Loucy (cell line): Measurements from ENCODE around the gene ABCB1.

Source experiments
- H2AFZ ChIP-seq: fragments of 200-600 bp; sonication (generic); 2 replicates; pipeline ENCODE4 v1.6.0; 2016; ENCODE audit warnings: antibody characterized with exemption, mild to moderate bottlenecking, low read length, moderate library complexity
- H3F3A ChIP-seq: fragments of 200-600 bp; 2 replicates; pipeline ENCODE4 v1.6.0; 2016; ENCODE audit warnings: antibody characterized with exemption, low read depth, mild to moderate bottlenecking
- H3K27me3 ChIP-seq: fragments of 200-600 bp; sonication (generic); 2 replicates; pipeline ENCODE4 v1.6.1; 2014; ENCODE audit warnings: low read length, mild to moderate bottlenecking; ENCODE audit not compliant: insufficient read depth, poor library complexity, severe bottlenecking
- H3K36me3 ChIP-seq: fragments of 200-600 bp; sonication (generic); 2 replicates; pipeline ENCODE4 v1.6.1; 2016; ENCODE audit warnings: low read length; ENCODE audit not compliant: insufficient read depth
- H3K4me1 ChIP-seq: fragments of 200-600 bp; sonication (generic); 2 replicates; pipeline ENCODE4 v1.5.1; 2014; ENCODE audit warnings: low read length, mild to moderate bottlenecking; ENCODE audit not compliant: insufficient read depth, poor library complexity, severe bottlenecking
- H3K4me2 ChIP-seq: fragments of 200-600 bp; sonication (generic); 2 replicates; pipeline ENCODE4 v1.6.0; 2014; ENCODE audit warnings: antibody characterized with exemption, low read length, low read depth, mild to moderate bottlenecking; ENCODE audit not compliant: poor library complexity, severe bottlenecking
- H3K4me3 ChIP-seq: fragments of 200-600 bp; sonication (generic); 2 replicates; pipeline ENCODE4 v1.5.1; 2014; ENCODE audit warnings: low read length, mild to moderate bottlenecking, mixed read lengths; ENCODE audit not compliant: poor library complexity, severe bottlenecking
- H3K79me2 ChIP-seq: fragments of 200-600 bp; sonication (generic); 2 replicates; pipeline ENCODE4 v1.6.1; 2014; ENCODE audit warnings: low read length; ENCODE audit not compliant: insufficient read depth
- H3K9ac ChIP-seq: fragments of 200-600 bp; sonication (generic); 2 replicates; pipeline ENCODE4 v1.6.0; 2014; ENCODE audit warnings: mild to moderate bottlenecking, low read depth, low read length, moderate library complexity; ENCODE audit not compliant: poor library complexity, severe bottlenecking
- H3K9me2 ChIP-seq: fragments of 200-600 bp; sonication (generic); replicated peaks from 2 replicates; pipeline ENCODE4 v1.6.1; 2016; ENCODE audit warnings: low read depth, low read length, mixed read lengths
- H3K9me3 ChIP-seq: fragments of 200-600 bp; sonication (generic); 2 replicates; pipeline ENCODE4 v1.6.1; 2014; ENCODE audit warnings: mild to moderate bottlenecking, antibody characterized with exemption, low read length, low read depth; ENCODE audit not compliant: insufficient read depth
- H4K20me1 ChIP-seq: fragments of 200-600 bp; sonication (generic); 2 replicates; pipeline ENCODE4 v1.6.0; 2014; ENCODE audit warnings: antibody characterized with exemption, low read length, mild to moderate bottlenecking; ENCODE audit not compliant: insufficient read depth, poor library complexity, severe bottlenecking
- CTCF ChIP-seq: fragments of 200-600 bp; sonication (generic); conservative IDR thresholded peaks from 2 replicates; pipeline ENCODE4 v1.5.1; 2014; ENCODE audit warnings: mild to moderate bottlenecking, antibody characterized with exemption, low read length
- EZH2phosphoT487 ChIP-seq: fragments of 200-600 bp; IDR thresholded peaks from 2 replicates; pipeline ENCODE4 v1.6.1; 2018; ENCODE audit warnings: antibody characterized with exemption, mild to moderate bottlenecking, moderate library complexity, borderline replicate concordance

The ABCB1 gene

GRCh38 chr7:87499494-87499893, 101.2 kb downstream of the ABCB1 start:
- H3F3A ChIP-seq = no peaks in the 10 kb centered on the region
- H4K20me1 ChIP-seq = no peaks in the 10 kb centered on the region
- H3K4me2 ChIP-seq = no peak overlapping the region
- H2AFZ ChIP-seq = no peak overlapping the region
- H3K4me1 ChIP-seq = no peaks in the 10 kb centered on the region
- no peak for TF ChIP-seq CTCF
- no peaks in the 10 kb centered on the region for H3K36me3 ChIP-seq
- H3K9ac ChIP-seq = no peak overlapping the region
- H3K4me3 ChIP-seq = no peak overlapping the region
- H3K27me3 ChIP-seq = no peaks in the 10 kb centered on the region
- no peaks in the 10 kb centered on the region for H3K9me3 ChIP-seq
- H3K79me2 ChIP-seq = no peaks in the 10 kb centered on the region
- no peaks in the 10 kb centered on the region for H3K9me2 ChIP-seq

- Histone ChIP-seq H3K36me3 (no peaks in the 10 kb centered on the region), H3K9ac (no peak overlapping the region), H3K4me3 (no peak overlapping the region), H3K4me1 (no peaks in the 10 kb centered on the region), H3F3A (no peaks in the 10 kb centered on the region), H3K79me2 (no peaks in the 10 kb centered on the region), H4K20me1 (no peaks in the 10 kb centered on the region), H3K27me3 (no peaks in the 10 kb centered on the region), H3K9me2 (no peaks in the 10 kb centered on the region), H3K4me2 (no peak overlapping the region), H3K9me3 (no peaks in the 10 kb centered on the region), H2AFZ (no peak overlapping the region)
- TF ChIP-seq EZH2phosphoT487 (no peak), CTCF (no peak)
Observed at GRCh38 chr7:87498893-87499292, 101.8 kb downstream of the ABCB1 start.

GRCh38 chr7:87497482-87497881, 103.2 kb downstream of the ABCB1 start:
- Histone ChIP-seq H3F3A (no peaks in the 10 kb centered on the region), H3K79me2 (no peaks in the 10 kb centered on the region), H3K27me3 (no peaks in the 10 kb centered on the region), H3K4me3 (no peak overlapping the region), H3K4me1 (no peaks in the 10 kb centered on the region), H4K20me1 (no peaks in the 10 kb centered on the region), H3K36me3 (no peaks in the 10 kb centered on the region), H3K9me3 (no peaks in the 10 kb centered on the region), H3K4me2 (no peak overlapping the region), H3K9me2 (no peaks in the 10 kb centered on the region), H3K9ac (no peak overlapping the region), H2AFZ (no peak overlapping the region)
- no peak for TF ChIP-seq EZH2phosphoT487
- TF ChIP-seq CTCF = no peak
